NCI-H146 treated with DMSO at 0.1 percent for 48 hours (cell line): ENCODE data around the gene DGKG.

Experiments
- DNase-seq: peaks from one replicate; lab custom pipeline; 2025; ENCODE audit not compliant: unreplicated experiment; lab: John Stamatoyannopoulos, UW

The DGKG gene

DNA sequence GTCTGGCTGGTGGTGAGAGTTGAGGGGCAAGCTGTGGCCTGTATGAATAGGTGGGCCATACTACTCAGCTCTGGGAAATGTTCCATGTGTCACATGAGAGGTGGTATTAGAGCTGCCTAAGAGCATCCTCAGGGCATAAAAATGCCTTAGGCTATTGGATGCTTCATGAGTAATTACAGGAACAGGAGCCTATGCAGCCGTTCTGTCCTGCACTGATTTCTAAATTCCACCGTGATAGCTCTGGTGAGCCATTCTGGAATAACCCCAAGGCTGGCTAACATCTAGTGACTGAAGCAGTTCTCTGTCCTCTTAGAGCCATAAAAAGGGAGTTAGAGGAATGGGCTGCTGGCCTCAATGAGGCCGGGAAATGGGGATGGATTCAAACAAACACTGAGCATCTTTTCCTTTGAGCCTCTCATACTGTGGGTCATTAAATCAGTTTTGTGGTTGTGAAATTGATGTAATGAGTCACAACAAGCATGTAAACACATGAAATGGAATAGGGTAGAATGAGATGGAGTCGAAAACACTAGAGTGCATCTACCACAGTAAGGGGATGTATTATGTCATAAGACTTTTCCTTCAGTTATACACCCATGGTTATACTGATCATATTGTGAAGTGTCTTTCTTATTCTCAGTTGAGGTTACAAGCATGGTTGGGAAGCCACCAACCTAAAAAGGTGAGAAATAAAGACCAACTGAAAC, 41.0 kb downstream of the DGKG start:
- DNase-seq, result no peak

DNA sequence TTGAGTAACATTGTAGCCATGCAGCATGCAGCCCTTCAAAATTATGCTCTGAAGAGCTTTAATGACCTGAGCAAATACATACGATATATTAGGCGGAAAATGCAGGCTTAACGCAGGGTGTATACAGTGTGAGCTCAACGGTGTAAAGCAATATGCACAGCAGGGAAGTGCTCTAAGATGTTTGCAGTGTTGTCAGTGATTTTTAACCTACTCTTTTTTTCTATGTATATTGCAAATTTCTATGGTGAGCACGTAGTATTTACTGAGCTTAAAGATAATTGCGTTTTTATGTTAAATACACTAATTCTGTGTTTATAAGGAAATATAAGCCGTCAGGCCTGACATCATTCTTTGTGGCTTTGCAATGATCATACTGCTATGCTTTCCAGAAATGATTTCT, 42.1 kb downstream of the DGKG start:
- DNase-seq, result no peak

DNA sequence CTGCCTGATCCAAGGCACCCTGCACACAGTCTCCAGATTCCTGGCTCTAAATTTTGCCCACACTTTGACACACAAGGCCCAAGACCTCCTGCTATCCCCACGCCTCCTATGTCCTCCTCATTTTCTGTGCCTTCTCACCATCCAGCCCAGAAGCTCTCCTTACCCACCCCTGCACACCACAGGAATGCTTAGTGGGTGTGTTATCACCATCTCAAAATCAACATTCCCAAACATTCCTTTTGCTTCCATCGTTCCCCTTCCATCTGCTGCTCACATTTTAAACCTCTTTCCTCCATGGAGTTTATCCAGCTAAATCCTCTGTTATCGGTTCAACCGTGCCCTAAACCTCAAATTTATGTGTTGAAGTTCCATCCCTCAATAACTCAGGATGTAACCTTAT, 43.9 kb downstream of the DGKG start:
- DNase-seq, result no peak

DNA sequence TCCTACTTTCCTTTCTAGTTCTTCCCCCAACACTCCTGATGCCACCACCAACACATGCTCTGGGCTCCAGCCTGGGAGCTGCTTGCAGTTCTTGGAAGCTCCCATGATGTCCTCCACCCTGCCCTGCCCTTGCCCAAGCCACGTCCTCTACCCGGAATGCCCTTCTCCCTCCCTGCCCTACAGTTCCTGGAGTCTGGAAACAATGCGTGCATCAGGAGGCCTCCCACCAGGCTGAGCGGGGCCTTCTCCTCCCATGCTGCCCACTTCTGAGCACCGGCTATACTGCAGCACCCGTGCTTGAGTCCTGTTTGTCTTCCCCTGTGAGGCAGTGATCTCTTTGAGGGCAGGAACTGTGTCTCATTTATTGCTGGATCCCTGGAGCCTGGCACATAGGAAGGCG, 44.6 kb downstream of the DGKG start:
- no peak for DNase-seq

DNA sequence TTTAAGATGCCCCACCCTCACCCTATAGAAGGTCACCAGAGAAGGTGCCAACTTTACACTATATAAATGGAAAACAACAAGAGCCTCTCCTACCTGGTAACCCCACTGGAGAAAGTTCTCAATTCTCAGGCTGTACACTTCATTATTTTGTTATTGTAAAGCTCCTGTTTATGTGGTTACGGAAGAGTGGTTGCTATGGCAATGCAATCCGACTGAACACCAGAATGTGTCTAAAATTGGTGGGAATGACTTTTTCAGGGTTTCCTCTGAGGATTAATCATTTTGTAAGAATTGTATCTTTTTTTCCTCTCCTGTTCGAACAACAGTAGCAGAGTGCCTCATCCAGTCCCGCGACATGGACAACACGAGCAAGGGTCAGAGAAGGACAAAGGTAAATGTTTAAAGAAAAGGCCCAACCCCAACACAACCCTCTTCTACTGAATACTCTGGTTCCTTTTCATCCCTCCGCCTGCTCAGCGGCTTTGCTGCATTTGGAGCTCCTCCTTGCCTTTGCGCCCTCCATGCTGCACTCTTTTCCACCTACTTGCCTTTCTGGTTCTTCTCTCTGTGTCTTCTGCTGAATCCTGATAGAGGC, 45.3 kb downstream of the DGKG start:
- DNase-seq, result no peak

DNA sequence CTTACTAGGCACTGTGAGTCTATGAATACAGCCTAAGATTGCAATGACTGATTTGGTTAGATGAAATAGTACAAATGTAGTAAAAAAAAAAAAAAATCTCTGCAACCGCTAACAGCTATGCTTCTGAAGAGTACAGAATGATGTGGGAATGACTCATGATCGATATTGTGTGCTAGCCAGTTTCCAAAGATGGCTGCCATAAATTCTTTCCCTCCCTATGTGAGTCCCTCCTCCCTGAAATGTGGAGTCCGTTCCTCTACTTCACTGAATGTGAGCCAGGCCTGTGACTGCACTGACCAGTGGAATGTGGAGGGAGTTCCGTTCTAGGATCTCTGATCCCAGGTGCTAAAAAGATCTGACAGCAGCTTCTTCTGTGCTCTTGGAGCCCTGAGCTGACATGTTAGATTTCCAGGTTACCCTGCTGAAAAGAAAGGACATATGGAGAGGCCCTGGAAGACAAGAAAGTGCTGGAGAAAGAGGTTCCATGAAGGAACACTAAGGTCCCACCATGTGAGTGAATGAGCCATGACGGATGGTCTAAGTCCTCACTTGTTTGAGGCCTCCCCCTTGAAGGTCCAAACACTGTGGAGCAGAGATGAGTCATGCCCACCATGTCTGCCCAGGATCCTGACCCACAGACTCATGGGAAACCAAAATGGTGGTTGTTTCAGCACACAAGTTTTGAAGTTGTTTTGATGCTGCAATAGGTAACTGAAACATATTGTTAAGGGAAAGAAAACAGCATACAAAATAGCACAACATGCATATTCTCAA, 46.3 kb downstream of the DGKG start:
- DNase-seq, result no peak

DNA sequence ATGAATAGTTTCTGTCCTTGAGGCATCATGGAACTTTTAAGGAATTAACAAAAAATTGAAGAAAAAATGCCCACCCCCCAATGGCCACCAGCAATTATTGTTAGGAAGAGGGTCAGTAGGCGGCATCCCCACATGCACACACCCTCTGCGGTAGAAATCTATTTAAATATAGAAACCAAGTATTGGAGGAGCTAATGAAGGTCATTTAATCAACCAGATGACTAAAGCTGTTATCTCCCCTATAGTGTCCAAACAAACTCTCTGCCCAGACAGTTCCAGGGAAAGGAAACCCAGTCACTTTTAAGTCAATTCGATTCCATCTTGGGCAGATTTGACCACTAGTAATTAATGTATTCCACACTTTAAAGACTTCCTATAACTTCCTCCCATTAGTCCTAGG, 47.1 kb downstream of the DGKG start:
- DNase-seq, result no peak

DNA sequence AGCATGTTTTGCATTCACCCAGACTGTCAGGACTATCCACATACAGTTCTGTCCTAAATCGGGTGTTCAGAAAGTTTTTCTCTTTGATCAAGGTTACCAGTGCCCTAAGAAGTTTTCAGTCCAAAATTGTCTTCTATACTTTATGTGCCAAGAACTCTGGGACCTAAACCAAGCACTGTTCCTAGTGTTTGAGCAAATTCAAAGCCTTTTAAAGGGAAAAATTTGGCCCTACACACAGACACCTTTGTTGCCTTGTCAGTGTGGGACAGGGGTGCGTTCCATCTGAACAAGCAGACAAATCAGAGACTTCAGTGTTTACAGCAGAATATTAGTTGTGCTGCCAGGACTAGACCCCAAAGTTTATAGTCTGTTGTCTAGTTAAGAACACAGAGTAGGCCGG, 50.6 kb downstream of the DGKG start:
- no peak for DNase-seq

DNA sequence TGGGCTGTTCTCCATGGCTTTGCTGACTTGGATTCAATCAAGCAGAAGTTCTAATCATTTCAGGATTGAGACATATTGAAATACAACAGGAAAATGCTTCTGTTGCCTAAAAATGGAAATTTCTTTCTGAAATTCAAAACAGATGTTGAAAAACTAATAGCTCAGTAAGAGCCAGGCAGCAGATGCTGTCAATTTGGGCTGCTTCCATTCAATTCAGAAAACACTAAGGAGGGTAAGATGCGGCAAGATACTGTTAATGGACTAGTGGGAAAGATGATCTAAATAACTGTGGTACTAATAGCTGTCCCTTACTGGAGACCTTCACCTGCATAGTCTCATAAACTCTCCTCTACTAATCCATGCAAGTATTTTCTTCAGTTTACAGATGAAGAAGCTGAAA, 53.5 kb downstream of the DGKG start:
- DNase-seq, result no peak

DNA sequence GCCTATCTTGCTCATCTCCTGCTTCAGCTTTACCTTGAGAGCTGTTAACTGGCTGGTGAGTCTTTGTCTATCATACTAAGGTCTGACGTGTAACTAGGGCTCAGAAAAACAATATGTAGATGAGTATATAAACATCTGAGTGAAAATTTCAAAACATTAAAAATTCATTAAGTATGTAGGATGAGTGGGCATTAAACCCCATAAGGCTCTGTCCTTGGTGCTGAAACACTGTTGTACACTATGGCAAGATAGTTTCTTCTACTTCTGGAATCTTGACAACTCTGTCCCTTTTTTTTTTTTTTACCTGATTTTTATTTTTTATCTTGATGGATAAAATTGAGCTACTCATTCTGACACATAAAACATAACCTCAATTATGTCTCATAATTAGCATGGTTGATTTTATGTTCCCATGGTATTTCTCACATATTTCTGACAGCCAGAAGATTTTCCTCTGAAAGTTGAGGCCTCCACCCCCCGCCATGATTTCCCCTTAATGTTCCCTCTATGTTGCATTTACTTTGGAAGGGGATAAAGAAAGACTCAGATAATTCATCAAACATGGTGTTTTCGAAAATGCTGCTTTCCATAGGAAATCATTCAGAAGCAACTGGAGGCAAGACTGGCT, 54.3 kb downstream of the DGKG start:
- DNase-seq, result no peak

DNA sequence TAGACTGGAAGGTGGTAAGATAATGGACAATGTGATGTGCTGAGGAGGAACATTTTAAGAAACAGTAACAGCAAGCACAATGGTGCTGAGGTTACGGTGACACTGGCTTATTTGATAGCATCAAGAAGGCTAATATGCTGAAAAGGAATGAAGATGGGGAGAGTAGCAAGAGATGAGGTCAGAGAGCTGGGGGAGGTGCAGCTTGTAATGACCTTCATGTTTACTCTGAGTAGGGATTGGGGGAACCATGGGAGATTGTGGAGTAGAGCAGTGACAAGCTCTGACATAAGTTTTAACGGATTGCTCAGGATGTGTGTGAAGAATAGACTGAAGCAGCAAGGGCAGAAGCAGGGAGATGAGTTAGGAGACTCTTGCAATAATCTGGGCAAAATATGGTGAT, 56.7 kb downstream of the DGKG start:
- DNase-seq, result no peak

DNA sequence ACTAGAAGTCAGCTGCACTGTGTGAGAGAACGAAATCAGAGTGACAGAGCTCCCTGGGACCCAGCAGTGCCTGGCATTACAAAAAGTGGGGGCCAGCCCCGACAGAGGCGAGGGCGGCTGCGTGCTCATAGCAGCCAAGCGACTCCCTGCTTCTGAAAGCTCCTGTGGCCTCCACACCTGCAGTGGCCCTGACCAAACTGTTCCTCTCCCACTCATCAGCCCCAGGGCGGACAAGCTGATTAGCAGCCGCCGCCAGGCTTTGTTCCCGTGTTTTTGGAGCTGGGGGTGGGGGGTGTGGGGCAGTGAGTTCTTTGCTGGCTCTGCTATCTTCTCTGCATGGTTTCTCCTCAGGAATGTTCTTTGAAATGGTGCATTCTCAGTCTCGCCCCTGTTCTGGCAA, 58.1 kb downstream of the DGKG start:
- DNase-seq, result no peak

DNA sequence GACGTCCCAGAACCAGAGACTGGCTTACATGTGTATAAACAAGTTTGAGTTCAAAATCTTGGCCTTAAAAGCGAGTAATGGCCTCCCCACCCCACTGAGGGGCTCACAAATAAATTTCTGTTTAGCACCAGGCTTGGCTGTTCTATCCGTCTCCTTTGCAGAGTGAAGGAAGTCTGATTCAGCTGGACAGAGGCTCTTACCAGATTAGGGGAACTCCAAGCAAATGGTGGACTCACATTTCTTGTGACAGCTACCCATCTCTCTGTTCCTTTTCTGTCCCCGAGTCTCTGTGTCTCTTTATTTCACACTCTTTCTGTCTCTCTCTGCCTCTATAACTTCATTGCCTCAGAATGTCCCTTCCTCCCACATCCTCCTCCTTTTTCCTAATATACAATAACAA, 62.7 kb downstream of the DGKG start:
- no peak for DNase-seq

DNA sequence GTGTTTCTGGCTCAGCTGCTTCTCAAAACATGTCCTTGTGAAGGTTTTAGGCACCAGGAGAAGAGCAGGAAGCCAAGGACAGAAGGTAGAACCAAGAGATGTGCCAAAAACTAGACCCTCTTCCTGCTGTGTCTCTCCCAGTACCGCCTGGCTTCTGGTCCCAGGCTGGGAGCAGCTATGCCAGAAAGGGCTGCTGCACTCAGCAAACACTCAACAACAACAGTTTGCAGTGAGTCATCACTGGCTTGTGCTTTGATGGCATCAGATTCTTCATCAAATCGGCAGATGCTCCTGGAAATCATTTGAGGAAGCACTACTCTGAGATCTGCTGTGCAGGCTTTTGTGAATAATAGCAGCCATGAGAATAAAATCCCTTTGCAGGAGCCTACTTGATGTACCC, 63.2 kb downstream of the DGKG start:
- DNase-seq, result no peak

DNA sequence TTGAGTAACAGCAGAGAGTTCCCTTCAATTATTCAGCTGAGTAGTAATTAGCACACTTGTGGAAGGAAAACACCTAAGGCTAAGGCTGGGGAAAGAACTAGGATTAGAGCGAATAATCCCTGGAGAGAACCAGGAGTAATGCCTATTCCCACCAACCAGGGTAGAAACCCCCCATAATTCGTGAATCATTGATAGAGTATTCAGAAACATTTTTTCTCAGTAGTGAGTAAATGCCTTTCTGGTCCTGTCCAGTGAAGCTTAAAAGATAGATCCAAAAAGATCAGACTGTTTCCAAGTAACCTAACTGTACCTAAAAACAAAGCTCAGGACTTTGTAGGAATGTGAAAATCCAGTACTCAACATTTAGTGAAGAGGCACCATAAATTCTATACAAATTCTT, 71.2 kb downstream of the DGKG start:
- no peak for DNase-seq

DNA sequence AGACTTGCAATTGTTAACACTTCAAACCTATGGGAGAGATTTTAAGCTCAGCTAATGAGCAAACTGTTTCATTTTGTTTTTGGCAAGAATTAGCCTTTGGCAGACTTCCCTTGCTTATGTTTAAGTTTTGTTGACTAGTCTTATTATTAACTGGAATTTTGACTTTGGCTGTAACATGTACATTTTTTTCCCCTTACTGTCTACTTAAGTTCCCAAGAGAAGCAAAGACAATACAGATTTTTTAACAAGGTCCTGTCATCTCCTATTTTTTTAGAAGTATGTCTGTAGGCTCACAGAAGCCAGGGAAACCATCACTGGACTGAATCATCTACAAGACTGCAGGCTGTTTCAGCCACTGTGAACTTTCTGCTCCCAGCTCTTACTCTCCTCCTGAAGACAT, 74.3 kb downstream of the DGKG start:
- DNase-seq, result no peak

DNA sequence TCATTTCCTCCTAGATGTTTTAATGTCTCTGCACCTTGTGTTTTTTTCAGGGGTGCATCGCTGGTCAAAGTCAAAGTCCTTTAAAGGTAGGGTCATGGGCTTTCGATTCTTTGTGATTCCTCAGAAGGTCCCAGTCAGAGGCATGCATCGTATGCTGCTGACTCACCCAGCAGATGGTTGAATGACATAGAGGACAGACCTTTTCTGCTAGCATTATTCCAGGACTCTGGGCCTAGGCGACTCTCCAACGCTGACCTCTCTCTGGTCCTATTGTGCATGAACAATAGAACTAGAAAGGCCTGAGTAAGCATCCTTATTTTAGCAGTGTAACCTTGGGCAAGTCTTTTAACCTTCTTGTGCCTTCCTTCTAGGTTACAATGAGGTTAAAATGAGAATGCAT, 75.9 kb downstream of the DGKG start:
- no peak for DNase-seq

DNA sequence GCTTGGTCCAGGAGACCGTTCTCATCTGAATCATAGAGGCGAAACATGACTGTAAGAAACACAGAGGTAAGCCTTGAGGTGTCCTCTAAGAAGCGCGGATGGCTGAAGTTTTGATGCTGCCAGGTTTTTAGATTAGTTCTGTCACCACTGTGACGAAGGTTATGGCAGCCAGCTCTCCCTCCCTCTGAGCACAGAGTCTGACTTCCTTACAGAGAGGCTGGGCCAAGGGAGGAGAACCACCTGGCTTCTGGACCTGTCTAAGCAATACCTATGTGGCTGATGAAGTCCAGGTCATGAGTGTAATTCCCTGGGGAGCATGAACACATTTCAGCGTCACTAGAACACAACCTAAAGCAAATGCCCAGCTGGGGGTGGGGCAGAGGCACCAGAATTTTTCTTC, 77.4 kb downstream of the DGKG start:
- no peak for DNase-seq

DNA sequence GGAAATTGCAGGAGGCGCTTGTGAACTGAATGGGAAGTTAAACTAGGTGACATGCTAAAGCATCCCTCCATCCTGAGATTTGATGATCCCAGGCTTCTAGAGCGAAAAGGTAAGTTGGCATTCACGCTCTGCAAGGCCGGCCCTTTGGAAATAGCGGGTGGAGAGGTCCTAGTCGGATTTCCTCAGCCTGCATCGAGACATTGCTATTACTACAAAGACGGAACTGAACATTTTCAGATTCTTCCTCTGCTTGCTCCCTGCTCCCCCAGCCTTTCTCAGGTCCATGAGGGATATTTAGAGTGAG, 77.7 kb downstream of the DGKG start:
- no peak for DNase-seq

DNA sequence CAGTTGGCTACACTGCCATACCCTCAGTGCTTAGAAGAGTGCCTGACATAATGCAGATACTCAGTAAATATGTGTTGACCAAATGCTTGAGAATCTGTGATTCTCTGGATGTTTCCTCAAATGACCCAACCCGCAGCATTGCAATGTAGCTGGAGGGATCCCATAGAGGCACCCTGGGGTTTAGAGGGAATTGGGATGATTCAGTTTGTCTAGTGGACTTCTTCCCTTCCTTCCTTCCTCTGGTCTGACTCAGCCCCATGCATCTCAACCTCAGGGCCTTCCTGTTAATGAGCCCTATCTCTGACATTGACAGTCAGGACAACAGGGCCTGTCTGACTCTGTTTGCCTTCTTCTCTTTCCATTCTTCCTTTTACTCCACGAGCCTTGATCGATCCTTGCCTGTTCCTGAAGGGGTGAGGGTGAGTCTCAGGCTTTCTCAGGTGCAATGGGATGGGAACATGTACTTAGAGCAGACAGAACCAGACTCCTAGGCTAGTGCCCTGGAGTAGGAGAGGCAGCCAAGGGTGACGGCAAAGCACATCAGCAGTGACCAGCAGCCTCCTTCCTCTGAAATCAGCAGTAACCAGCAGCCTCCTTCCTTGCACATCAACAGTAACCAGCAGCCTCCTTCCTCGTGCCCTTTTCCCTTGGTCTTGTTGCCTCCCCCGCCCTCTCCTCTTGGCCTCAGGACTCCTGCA, 78.2 kb downstream of the DGKG start:
- DNase-seq, result no peak

DNA sequence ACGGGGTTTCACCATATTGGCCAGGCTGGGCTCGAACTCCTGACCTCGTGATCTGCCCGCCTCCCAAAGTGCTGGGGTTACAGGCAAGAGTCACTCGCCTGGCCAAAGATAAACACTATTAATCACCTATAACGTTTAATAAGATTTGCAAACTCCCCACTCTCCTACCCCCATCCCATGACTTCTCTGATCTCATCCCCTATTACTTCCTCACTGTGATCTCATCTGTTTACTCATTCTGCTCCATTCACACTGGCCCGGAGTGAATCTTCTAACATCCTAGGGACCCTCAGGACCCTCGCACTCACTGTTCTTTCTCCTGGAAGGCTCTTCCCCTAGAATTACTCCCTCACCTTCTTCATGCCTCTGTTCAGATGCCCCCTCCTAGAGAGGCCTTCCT, 78.9 kb downstream of the DGKG start:
- no peak for DNase-seq

DNA sequence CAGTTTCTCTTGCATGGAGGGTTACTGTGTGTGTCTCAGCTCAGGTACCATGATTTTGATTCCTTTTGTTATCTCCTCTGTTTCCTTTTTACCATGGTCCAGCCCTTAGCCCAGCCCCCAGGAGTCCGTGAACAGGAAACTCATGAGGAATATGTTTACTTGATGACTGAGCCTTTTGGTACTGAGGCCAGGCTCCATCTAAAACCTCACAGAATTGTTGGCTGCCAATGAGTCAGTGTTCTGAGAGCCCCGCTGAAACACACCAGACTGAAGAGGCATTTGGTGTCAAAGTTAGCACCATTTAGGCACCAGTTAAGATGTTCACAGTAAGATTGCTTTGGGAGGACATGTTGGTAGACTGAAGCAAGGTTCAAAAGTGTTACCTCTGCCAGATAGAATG, 80.9 kb downstream of the DGKG start:
- DNase-seq, result no peak
